Body of pancreas (tissue), 4 donors: ENCODE results near the gene UST.

Source experiments
- POLR2A ChIP-seq, 3 donors: fragments of 450-650 bp; IDR thresholded peaks; one replicate each; pipeline ENCODE4 v1.6.1; 2016; ENCODE audit warnings: antibody characterized with exemption in 3 of 3, mild to moderate bottlenecking in 2 of 3
- TF ChIP-seq, protein P1 (sequence below), 7 experiments: fragments of 450-650 bp in 4 of 7; fragments of 200-600 bp in 3 of 7; sonication (generic) in 3 of 7; IDR thresholded peaks; one replicate each; pipeline ENCODE4 v1.5.1; 2016 to 2019; ENCODE audit warnings: antibody characterized with exemption in 7 of 7

DNA sequence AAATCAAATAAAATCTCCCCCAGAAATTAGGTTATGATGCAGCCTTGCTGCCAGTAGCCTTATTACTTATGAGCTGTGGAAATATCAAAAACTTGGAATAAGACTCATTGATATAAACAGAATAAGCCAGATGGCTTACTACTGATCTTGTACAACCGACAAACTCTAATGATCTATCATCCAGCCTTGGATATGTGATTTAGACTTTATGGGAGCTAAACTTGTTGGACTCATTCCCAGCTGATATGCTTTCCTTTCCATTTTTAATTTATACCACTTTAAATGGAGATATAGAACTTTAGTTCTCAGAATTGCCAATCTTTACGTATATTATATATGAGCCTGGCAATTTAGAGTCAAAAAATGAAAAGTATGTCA lies 5.0 kb downstream of the UST start:
- TF ChIP-seq, protein P1, sequence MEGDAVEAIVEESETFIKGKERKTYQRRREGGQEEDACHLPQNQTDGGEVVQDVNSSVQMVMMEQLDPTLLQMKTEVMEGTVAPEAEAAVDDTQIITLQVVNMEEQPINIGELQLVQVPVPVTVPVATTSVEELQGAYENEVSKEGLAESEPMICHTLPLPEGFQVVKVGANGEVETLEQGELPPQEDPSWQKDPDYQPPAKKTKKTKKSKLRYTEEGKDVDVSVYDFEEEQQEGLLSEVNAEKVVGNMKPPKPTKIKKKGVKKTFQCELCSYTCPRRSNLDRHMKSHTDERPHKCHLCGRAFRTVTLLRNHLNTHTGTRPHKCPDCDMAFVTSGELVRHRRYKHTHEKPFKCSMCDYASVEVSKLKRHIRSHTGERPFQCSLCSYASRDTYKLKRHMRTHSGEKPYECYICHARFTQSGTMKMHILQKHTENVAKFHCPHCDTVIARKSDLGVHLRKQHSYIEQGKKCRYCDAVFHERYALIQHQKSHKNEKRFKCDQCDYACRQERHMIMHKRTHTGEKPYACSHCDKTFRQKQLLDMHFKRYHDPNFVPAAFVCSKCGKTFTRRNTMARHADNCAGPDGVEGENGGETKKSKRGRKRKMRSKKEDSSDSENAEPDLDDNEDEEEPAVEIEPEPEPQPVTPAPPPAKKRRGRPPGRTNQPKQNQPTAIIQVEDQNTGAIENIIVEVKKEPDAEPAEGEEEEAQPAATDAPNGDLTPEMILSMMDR (IDR thresholded peaks at IDR 0.05) = no peak
- TF ChIP-seq POLR2A (IDR thresholded peaks at IDR 0.05) = no peak
